ENCODE data around the gene ECE1.

The ECE1 gene

DNA sequence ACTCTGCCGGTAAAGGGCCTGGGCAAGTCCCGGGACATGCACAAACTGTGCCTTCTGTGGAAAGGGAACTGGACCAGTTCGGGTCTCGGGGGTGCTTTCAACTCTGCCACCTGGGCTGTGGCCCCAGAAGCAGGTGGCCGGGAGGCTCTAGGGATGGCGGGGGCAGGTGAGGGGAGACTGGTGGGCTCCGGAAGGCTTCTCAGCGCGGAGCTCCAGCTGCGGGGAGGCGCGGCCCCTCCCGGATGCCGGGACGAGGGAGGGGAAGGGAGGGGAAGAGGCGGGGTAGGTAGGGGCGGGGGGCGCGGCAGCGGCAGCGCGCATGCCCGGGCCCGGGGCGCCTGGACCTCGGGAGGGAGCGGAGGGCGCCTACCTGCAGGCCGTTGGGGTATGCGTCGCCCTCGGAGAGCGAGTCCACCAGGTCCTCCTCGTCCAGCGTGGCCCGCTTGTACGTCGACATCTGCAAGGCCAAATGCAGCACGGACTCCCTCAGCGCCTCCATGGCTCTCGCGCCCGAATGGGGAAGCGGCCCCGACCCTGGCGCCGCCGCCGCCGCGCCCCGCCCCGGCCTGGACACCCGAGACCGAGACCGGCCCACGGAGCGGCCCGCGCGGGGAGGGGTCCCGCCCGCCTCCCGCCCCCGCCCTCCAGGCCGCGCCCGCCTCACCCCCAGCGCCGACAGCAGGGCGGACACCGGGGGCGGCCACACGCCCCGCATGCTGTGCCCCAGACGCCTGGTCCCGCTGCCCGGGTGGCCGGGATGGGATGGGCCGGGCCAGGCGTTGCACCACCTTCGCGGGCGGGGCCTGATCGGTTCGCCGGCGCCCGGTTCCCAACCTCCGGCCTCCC is at the start of gene ECE1:
Gene ECE1, minus strand, starts transcription at position 764 of the 846 bp plus-strand sequence. Its CDS starts 49 bp downstream, at position 715.
- peak; percentile 62 for DNase-seq (ENCODE audit: low spot score)

DNA sequence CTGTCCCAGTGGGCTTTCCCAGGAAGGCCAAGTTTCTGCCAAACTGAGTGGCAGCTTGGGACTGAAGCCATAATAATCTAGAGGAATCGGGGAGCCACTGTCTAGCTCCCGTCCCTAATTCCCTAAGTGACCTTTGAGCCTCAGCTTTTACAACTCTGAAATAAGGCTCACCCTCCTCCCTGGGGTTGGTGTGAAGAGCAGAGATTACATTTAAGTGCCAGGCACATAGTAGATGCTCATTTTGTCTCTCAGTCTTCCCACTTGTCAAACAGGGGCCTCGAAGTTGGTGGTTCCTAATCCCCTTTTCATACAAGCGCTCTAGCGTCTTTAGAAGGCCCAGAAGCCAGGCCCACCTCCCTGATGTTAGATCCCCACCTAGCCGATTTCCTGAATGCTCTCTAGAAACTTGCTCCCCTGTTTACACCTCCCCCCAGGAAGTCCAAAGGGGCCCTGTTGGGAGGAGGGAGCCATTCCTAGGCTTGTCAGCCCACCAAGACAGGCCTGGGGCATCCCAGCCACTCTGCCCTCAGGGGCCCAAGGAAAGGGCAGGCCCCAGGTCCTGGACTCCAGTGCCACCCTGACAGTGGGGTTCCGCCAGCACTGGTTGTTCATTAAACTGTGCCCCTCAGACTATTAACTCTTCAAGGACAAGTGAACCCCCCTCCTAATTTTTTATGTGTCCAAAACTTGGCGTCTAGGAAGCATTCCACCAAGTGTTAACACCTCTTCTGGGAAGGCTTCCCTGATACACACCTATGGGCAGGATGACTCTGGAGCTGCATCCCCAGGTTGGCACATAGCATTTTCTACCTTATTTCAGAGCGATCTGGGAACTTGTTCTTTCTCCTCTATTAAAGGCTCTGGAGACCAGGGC is 49.3 kb upstream of the ECE1 start:
- DNase-seq (ENCODE audit: low spot score) = no peak

DNA sequence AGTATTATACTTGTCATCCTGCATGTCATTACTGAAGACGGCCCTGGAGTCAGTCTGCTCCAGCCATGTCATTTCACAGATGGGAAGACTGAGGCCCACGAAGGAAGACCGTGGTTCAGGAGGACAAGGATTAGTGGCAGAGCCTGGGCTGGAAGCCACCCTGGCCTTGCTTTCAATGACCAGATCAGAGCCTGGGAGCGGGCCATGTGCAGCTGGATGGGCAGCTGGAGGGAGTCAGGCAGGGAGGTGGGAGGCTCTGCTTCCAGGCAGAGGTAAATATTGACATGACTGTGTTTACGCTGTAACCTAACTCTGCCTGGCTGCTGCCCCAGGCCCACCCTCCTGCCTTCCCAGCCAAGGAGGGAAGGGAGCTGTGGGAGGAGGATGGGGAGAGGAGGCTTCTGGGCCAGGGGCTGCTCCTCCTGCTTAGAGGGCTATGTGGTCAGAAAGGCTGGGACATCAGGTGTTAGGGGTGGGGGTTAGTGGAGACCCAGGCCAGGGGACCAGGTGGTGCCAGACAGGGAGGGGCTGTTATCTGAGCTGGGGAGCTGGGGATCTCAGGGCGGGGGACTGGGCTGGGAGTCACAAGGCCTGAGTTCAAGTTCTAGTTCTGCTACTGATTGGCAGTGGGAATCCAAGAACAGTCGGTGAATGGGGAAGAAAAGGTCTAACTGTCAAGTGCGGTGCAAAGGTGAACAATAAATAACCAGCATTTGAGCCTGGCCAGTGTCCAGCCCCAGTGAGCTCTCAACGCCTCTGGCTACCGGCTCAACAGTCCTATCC is 48.5 kb upstream of the ECE1 start:
- no peak for DNase-seq (ENCODE audit: low spot score)

DNA sequence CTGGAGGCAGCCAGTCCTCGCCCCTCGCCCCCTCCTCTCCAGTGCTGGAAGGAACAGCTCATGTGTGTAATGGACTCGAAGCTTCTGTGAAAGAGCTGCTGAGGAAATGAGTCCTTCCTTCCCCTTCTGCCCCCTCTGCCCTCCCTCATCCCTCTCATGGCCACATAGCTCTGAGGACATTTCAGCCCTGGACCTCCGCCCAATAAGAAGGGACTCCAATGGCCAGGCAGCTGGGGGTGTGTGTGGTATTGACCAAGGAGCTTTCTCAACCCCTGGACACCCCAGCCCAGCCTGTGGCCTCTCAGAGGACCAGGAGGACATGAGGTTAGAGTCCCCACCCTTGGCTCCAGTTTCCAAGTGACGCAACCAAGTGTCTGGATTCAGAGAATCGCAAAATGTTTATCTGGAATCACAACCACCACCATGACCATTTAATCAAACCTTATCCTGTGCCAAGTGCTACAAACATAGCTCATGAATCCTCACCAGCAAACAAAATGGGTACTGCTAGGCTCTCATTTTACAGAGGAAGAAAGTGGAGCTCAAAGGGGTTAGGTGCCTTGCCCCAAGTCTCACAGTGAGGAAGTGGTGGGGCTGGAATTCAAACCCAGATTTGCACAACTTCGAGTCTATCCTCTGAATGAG is 47.8 kb upstream of the ECE1 start:
- no peak for DNase-seq (ENCODE audit: low spot score)

DNA sequence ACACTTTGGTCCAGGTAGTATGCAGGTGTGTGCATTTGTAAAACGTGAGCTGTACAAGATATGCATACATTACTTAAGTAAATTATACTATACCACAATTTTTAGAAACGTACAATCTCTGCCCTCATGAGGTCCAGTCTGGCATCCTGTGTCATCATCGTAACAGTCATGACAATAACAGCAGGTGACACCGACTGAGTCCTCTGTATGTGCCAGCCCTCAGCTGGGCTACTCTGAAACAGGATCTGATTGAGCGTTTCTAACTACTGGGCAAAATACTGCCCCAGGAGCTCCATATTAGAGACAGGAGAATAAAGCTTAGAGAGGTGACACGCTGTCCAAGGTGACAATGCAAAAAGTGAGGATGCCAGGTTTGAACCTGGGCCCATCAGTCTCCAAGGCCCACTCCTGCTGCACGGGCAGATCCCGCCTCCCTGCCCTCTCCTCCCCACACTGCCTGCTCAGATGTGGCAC is 47.2 kb upstream of the ECE1 start:
- DNase-seq (ENCODE audit: low spot score) = no peak

DNA sequence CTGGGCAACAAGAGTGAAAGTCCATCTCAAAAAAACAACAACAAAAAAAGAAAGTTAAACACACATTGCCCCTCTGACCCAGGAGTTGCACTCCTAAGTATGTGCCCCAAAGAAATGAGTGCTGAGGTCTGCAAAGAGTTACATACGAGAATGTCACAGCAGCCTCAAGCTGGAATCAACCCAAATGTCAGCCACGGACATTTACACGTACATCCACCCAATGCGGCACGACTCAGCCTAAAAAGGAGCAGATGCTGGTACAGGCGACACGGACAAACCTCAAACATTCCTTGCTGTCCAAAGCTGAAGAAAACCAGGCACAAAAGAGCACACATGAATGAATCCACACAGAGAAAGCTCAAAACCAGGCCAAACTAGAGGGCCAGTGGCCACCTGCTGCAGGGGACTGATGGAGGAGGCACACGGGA is 46.8 kb upstream of the ECE1 start:
- DNase-seq (ENCODE audit: low spot score) = no peak

DNA sequence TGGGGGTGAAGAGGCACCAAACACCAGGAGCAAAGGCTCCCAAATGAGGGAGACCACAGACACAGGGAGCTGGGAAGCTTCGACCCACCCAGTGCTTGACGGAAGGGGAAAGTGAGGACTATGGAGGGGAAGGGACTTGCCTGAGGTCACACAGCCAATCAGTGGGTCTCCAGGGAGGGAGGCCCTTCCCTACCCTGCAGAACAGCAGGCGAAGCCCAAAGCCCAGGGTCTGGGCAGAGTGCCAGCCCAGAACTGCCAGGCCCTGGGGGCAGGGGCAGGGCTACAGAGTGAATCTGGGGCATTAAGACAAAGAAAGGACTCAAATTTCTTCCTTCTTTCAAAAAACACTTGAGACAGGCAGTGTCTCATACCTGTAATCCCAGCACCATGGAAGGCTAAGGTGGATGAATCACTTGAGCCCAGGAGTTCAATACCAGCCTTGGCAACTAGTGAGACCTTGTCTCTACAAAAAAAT is 45.5 kb upstream of the ECE1 start:
- no peak for DNase-seq (ENCODE audit: low spot score)

DNA sequence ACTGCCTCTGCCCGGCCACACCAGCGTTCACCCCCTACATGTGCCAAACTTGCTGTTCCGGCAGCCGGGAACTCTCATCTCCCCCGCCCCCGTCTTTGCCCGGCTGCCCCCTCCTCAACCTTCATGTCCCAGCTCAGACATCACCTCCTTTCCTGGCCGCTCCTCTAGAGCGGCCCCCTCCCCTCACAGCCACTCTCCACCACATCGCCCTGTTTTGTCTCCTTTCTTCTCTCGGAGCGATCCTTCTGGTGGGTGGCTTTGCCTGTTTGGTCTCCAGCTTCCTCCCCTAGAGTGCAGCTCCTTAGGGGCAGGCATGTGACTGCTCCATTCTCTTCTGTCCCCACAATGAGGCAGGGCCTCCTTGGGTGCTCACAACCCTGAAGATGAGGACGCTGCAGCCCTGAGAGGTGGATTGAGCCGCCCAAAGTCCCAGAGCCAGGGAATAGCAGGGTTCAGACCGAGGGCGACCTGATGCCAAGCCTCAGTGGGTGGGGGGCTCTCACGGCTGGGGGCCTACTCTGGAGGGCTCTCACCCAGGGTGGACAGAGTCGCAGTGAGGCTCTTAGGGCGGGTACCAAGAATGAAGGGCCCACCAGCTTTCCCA is 44.9 kb upstream of the ECE1 start:
- DNase-seq (ENCODE audit: low spot score) = no peak

DNA sequence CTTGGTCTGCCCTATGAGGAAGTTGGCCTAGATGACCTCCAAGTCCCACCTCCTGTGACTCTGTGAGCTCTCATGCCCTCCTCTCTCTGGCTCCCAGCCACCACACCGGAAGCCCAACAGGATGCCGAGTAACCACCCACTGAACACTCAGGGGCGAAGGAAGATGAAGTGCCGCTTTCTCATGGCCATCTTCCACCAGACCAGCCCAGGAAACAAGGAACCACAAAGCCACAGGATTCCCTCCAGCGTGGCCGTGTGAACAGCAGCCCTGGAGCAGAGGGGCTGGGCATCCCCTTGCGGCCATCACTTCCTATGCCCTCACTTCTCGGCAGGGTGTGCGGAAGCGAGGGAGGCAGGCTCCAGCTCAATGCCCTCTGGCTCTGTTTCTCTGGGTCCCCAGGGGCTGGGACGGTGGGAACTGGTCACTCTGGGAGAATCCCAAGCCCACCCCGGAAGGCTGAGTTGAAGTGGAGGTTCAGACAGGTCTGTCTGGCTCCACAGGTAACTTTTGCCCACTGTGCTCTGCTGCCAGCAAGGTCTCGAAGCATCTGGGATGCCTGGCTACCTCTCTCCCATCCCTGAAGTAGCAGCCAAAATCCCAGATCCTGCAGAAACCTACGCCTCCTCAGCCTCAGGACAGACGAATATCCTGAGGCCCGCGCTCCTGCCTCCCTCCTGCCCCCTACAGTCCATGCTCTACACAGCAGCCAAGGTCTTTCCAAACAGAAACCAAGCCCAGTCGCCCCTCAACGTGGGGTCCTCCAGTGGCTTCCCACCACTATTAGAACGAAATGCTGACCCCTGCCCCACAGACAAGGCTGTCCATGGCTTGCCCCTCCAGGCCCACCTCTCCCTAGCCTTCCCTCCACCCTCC is 44.2 kb upstream of the ECE1 start:
- DNase-seq (ENCODE audit: low spot score) = peak; percentile 85

DNA sequence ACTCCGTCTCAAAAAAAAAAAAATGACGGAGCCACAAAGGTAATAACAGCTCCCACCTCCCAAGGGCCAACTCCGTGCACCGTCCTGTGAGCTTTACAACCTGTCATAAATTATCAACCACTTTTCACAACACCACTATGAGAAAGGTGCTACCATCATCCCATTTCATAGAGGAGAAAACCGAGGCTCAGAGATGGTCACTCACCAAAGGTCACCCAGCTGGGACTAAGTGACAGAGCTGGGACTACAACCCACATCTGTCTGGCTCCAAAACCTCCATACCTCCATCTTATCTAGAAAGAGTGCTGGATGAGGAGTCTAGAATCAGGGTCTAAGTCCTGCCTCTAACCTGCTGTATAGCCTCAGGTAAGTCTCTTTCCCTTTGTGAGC is 43.6 kb upstream of the ECE1 start:
- DNase-seq (ENCODE audit: low spot score) = no peak

DNA sequence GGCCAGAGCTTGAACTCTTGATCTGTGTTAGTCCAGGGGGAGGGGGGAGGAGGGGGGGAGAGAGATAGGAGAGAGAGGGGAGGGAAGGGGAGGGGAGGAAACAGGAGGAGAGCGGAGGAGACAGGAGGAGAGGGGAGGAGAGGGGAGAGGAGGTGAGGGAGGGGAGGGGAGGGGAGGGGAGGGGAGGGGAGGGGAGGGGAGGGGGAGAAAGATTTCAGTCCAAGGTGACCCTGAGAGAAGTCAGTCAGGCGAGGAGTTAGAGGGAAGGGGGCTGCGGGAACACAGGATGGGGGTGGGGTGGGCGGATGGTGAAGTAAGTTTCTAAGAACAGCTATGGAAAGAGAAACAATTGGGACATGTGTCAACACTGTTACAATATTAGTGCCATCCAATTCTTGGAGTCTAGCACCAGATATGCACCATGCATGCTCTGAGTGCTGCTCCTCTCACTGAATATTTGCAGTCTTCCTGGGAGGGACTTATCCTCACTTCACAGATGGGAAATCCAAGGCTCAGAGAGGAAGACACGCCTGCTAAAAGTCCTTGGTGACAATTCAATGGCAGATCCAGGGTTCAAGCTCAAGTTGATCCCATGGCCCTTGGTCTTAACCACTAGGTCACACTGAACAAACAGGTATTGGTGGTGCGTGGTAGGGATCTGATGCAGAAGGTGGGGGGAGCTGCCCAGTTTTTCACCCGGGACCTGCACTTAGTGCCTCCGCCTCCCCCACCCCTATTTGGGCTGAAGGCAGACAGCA is 42.5 kb upstream of the ECE1 start:
- DNase-seq (ENCODE audit: low spot score) = no peak

DNA sequence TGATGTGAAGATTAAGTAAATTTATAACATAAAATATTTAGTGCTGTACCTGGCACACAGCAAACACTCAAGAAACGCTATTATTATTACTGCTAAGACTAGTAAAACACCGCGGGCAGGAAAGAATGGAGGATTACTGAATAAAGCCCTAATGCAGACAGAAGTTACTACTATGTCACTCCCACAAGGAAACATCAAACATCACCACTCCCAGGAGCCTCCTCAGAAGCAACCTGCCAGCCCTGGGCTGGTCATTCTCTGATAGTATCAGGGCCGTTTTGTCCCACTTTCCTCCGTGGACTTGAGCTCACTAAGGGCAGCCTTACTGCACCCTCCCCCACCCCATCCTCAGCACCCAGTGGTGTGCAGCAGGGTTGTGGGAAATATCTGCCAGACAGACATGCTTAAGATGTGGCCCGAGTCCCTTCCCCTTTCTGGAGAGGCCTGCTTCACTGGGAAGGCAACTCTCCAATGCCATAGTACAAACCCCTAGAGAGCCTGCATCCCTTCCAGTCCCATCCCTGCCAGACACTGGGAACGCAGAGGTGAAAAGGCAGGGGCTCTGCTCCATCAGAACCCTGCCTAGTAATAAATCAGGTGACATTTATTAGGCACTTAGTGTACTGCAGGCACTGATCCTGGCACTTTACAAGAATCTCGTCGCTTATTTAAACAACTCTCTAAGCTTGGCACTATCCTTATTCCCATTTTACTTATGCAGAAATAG is 41.7 kb upstream of the ECE1 start:
- DNase-seq (ENCODE audit: low spot score) = no peak

DNA sequence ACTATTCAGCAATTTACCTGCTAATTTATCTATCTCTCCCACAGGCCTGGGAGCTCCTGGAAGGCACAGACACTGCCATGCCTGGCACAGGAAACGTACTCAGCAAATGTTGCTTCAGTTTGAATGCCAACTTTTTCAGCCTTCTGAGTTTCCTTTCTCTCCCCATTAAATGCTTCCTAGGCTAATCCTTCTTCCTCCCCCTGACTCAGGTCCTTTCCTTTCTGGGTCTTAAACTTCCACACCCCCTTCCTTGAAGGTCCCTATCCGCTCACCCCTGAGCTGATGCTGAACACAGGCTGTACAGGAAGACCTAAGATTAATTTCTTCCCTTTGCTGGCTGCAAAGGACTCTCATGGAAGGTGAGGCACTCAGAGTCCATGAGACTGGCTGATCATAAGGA is 40.3 kb upstream of the ECE1 start:
- DNase-seq (ENCODE audit: low spot score) = no peak

DNA sequence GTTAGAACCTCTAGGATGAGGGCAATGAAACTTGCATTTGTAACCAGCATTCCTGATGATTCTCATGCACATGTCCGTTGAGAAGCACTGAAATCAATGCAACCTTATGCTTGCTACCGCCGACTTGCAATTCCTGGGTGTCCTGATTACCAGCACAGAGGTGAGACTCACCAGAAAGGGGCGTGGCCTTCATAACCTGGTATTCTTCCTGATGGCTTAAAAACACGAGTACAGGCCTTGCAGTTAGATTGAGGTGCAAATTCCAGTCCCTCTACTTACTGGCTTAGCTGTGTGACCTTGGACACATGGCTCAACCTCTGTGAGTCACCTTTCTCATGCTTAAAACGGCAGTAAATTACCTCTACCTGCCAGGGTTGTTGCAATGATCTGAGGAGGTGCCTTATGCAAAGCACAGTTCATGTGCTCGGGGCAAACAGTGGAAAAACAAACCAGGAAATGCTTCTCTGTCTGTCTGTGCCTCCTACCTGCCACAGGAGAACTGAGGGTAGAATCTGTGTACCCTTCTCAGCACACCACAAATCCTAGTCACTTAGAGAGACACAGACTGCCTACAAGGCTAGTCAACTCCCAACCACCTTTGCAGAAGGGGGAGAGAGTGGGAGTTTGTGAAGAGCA is 39.1 kb upstream of the ECE1 start:
- peak; percentile 56 for DNase-seq (ENCODE audit: low spot score)

DNA sequence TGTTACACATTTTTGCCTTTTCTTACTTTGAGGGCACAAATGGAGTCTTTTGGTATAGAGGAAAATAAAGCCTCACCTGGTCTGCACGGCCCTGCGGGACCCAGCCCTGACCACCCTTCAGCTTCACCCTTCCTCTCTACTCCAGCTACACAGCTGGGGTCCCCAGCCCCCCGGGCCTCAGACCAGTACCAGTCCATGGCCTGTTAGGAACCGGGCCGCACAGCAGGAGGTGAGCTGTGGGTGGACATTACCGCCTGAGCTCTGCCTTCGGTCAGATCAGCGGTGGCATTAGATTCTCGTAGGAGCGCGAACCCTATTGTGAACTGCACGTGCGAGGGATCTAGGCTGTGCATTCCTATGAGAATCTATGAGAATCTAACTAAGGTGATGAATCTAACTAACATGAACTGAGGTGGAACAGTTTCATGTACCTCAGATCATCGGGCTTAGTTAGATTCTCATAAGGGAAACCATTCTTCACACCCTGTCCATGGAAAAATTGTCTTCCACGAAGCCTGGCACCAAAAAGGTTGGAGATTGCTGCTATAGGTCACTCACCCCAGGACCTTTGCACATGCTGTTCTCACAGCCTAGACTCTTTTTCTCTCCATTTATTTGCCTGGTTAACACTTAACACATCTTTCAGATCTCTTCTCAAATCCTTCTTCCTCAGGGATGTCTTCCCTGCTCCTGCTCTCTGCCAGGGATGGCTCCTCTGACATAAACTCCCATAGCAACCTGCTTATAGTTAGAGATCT is 37.5 kb upstream of the ECE1 start:
- DNase-seq (ENCODE audit: low spot score) = no peak

DNA sequence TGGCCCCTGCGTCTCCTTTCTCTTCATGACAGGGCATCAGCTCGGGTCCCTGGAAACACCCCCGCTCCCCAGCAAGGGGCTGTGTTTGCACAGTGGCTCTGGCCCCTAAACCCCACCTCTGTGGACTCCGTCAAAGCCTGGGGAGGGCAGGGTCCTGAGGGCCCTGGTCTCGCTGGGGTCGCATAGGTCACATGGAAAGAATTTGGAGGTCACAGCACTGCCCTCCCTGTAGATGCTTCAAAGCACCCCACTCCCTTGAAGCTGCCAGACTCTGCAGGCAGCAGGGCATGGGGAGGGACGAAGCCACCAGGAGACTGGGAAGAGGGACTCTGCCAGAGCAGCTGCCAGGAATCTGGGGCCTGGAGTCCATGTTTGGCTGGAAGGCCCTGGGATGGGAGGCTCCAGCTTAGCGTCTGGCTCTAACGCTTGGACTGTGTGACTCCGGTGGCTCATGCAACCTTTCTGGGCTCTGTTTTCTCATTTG is 36.6 kb upstream of the ECE1 start:
- no peak for DNase-seq (ENCODE audit: low spot score)

DNA sequence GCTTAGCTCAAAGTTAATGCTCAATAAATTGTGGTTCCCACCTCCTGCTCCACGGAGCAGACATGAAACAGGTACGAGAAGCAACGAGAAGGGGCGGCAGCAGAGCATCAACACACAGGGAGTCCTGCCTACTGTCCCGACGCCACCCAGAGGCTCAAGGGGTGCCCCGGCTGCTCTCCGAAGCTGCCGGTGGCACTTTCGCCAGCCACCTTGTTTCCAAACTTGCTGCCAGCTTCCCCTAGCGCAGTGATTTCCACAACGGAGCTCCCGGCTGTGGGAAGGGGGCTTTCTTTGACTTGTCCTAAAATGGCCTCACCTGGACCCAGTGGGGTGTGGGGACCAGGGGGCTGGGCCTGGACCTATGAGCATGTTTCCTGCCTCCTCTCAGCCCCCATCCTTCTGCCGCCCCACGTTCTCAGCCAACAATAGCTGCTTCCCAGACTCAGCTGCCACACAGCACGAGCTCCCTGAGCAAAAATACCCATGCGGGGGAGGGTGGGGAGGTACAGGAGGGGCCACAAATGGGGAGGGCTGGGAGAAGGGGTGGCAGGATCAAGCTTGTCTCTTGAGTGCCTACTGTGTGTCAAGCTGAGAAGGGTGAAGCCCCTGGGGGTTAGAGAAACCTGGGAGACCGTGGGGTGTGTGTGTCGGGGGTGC is 35.6 kb upstream of the ECE1 start:
- DNase-seq (ENCODE audit: low spot score) = no peak

All from CD4-positive, alpha-beta T cell treated with Interleukin-6 at 100 ng/mL for 8 hours (primary cell).